Spleen (tissue), 7 donors: ENCODE data around the gene PRKAG1.

Experiments
- CTCF ChIP-seq, 11 experiments: fragments of 200-600 bp in 7 of 11; fragments of 450-650 bp in 4 of 11; sonication (generic) in 4 of 11; IDR thresholded peaks in 8 of 11; conservative IDR thresholded peaks in 3 of 11; 1 replicate in 7 of 11; 2 replicates in 4 of 11; pipeline versions ENCODE4 v1.4.0 to v1.8.0; 2016 to 2021; ENCODE audit warnings: antibody characterized with exemption in 11 of 11, inconsistent platforms in 4 of 11, mild to moderate bottlenecking in 1 of 11
- POLR2A ChIP-seq, 3 donors: fragments of 450-650 bp; IDR thresholded peaks; one replicate each; pipeline ENCODE4 v1.5.1; 2017; ENCODE audit warnings: antibody characterized with exemption in 3 of 3, mild to moderate bottlenecking in 1 of 3
- donor health status: DM: no; HTN: no; CAD: no; lungs with moderate emphysema.
- donor health status: DM: no; HTN: no; CAD: no.
- donor health status: DM: no; HTN: no; CAD: no.

GRCh38 chr12:48958049-48958388, 60.6 kb downstream of the PRKAG1 start:
- TF ChIP-seq POLR2A (IDR thresholded peaks at IDR 0.05), result no peak
- TF ChIP-seq CTCF (IDR thresholded peaks at IDR 0.05 in 8 of 11, conservative IDR thresholded peaks at IDR 0.05 in 3 of 11), result no peak
